DND-41 (cell line): ENCODE data around the gene RAMP3.

Experiments used
- CTCF ChIP-seq: IDR thresholded peaks from 2 replicates; pipeline ENCODE4 v1.5.1; 2012; ENCODE audit warnings: borderline replicate concordance, low read length, moderate library complexity, mild to moderate bottlenecking; ENCODE audit not compliant: poor library complexity, severe bottlenecking; ENCODE audit errors: extremely low read depth
- EZH2 ChIP-seq: IDR thresholded peaks from 3 replicates; pipeline ENCODE4 v1.6.1; 2012; ENCODE audit warnings: borderline replicate concordance, low read depth, mild to moderate bottlenecking, moderate library complexity, low read length, inconsistent platforms; ENCODE audit not compliant: severe bottlenecking

GRCh38 chr7:45133877-45134276, 23.7 kb upstream of the RAMP3 start:
- TF ChIP-seq EZH2: no peak
- no peak for TF ChIP-seq CTCF
